ENCODE measurements around the gene ANKRD60. TPM values are rescaled to one million over a fixed set of nuclear protein-coding genes. Genes with fewer than 3 reads are reported as not detected.

The ANKRD60 gene
- total and polyA plus RNA-seq, 2 donors (not counting 1 experiment from before 2014, with no cell fraction given) = 0.27 TPM; not detected in 1

DNA sequence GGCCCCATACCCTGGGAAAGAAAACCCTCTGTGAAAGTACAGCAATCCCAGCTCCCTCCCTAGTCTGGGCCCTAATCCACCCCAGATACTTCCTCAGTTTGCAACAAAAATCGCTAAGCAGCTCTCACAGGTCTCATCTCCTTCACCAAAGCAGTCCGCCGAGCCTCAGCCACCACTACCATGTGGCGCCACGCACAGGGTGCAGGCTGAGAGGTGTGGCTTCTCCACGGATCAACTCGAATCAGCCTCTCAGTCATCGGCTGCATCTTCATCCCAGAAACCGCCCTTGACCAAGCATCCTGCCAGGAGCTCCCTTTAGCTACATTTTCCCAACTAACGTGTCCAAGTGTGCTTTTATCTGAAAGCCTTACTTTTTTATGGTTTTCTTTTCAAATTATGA lies 50.7 kb downstream of the ANKRD60 start:
- ChIA-PET POLR2A (no interaction called here), CTCF (interaction anchor here (1.2 to 6.2 kb wide), 4 partner anchors 523 to 582 kb away, joined by 3 to 91 read pairs (median 28); no protein-coding TSS in a partner anchor)
- no peak overlapping the region for H3K4me3 ChIP-seq (ENCODE audit: control extremely low read depth in 1 of 5, extremely low read depth in 1 of 5, insufficient read depth in 1 of 5, low read depth in 2 of 5, low read length in 4 of 5)
- DNase-seq (no peak), ATAC-seq (ENCODE audit: low read depth) (no peak)
- no peaks in the 10 kb centered on the region for H3K9me3 ChIP-seq (ENCODE audit: control extremely low read depth in 1 of 3, control insufficient read depth in 2 of 3, insufficient read depth in 1 of 3, low read length in 2 of 3)
- H3K4me1 ChIP-seq (ENCODE audit: control insufficient read depth in 2 of 2, insufficient read depth in 2 of 2, low read length in 2 of 2) = peaks cover 10 to 19% of the 10 kb centered on the region in 2 donors
- H3K9ac ChIP-seq (ENCODE audit: low read length) = no peak overlapping the region
- peaks cover 0 to 46% (median 15%) of the 10 kb centered on the region in 4 experiments for H3K27me3 ChIP-seq (replicated peaks in 1 of 4; ENCODE audit: control extremely low read depth in 1 of 4, control insufficient read depth in 3 of 4, insufficient read depth in 4 of 4, low read length in 3 of 4)
- no peaks in the 10 kb centered on the region for H3K36me3 ChIP-seq (replicated peaks in 1 of 2; ENCODE audit: control extremely low read depth in 1 of 2, control insufficient read depth in 1 of 2, extremely low read depth in 1 of 2, insufficient read depth in 2 of 2, low read length in 1 of 2)
- H3K27ac ChIP-seq (ENCODE audit: low read length in 2 of 2) = no peak overlapping the region
- H3K4me2 ChIP-seq (replicated peaks; ENCODE audit: low read depth, low read length, poor library complexity, severe bottlenecking) = no peak overlapping the region
- Mint-ChIP-seq H3K27me3 (peaks cover 45% of the 10 kb centered on the region), H3K9me3 (ENCODE audit: insufficient read depth) (no peaks in the 10 kb centered on the region), H3K4me3 (no peak overlapping the region), H3K4me1 (peaks cover 17% of the 10 kb centered on the region), H3K27ac (no peak overlapping the region)
- no peaks in the 10 kb centered on the region for H3K79me2 ChIP-seq (ENCODE audit: control insufficient read depth, insufficient read depth, low read length)
- TF ChIP-seq, protein P1, sequence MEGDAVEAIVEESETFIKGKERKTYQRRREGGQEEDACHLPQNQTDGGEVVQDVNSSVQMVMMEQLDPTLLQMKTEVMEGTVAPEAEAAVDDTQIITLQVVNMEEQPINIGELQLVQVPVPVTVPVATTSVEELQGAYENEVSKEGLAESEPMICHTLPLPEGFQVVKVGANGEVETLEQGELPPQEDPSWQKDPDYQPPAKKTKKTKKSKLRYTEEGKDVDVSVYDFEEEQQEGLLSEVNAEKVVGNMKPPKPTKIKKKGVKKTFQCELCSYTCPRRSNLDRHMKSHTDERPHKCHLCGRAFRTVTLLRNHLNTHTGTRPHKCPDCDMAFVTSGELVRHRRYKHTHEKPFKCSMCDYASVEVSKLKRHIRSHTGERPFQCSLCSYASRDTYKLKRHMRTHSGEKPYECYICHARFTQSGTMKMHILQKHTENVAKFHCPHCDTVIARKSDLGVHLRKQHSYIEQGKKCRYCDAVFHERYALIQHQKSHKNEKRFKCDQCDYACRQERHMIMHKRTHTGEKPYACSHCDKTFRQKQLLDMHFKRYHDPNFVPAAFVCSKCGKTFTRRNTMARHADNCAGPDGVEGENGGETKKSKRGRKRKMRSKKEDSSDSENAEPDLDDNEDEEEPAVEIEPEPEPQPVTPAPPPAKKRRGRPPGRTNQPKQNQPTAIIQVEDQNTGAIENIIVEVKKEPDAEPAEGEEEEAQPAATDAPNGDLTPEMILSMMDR (IDR thresholded peaks at IDR 0.05) = no peak
- no peak for TF ChIP-seq EZH2 (IDR thresholded peaks at IDR 0.05; ENCODE audit: borderline replicate concordance, insufficient read depth, low read depth, low read length, poor library complexity, severe bottlenecking)
- intact Hi-C loops (cut with micrococcal nuclease) = no loop called here
- no peak overlapping the region for H2AFZ ChIP-seq (ENCODE audit: insufficient read depth, low read depth, low read length, poor library complexity, severe bottlenecking)
- H4K20me1 ChIP-seq (ENCODE audit: control insufficient read depth, insufficient read depth, low read length, poor library complexity, severe bottlenecking) = no peaks in the 10 kb centered on the region
- 93% methylated on average over 10 of the region's 10 CpGs for WGBS (ENCODE audit: insufficient coverage)

DNA sequence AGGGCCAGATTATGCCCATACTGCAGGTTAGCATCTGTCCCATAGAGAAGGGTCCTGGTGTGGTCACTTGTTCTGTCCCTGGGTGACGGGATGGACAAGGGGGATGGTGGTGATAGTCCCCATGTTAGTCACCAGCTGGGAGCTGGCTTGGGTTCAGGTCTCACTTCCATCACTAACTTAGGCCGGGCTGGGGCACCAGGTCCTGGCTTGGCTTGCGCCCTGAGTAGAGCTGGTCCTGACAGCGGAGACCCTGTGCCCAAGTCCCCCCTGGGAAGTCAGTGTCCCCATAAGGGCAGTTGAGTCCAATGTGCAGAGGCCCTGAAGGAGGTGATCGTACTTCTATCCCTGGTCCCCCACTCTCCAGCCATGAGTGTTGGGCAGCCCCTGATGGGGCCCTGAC lies 52.6 kb downstream of the ANKRD60 start:
- Histone ChIP-seq H3K9me3 (ENCODE audit: control extremely low read depth in 1 of 3, control insufficient read depth in 2 of 3, insufficient read depth in 1 of 3, low read length in 2 of 3) (no peaks in the 10 kb centered on the region), H3K27me3 (replicated peaks in 1 of 4; ENCODE audit: control extremely low read depth in 1 of 4, control insufficient read depth in 3 of 4, insufficient read depth in 4 of 4, low read length in 3 of 4) (peaks cover 0 to 32% (median 12%) of the 10 kb centered on the region in 4 experiments), H3K4me1 (ENCODE audit: control insufficient read depth in 2 of 2, insufficient read depth in 2 of 2, low read length in 2 of 2) (peaks cover 10 to 19% of the 10 kb centered on the region in 2 donors), H3K9ac (ENCODE audit: low read length) (no peak overlapping the region), H3K4me2 (replicated peaks; ENCODE audit: low read depth, low read length, poor library complexity, severe bottlenecking) (no peak overlapping the region), H4K20me1 (ENCODE audit: control insufficient read depth, insufficient read depth, low read length, poor library complexity, severe bottlenecking) (no peaks in the 10 kb centered on the region), H2AFZ (ENCODE audit: insufficient read depth, low read depth, low read length, poor library complexity, severe bottlenecking) (no peak overlapping the region), H3K4me3 (ENCODE audit: control extremely low read depth in 1 of 5, extremely low read depth in 1 of 5, insufficient read depth in 1 of 5, low read depth in 2 of 5, low read length in 4 of 5) (no peak overlapping the region), H3K79me2 (ENCODE audit: control insufficient read depth, insufficient read depth, low read length) (no peaks in the 10 kb centered on the region), H3K36me3 (replicated peaks in 1 of 2; ENCODE audit: control extremely low read depth in 1 of 2, control insufficient read depth in 1 of 2, extremely low read depth in 1 of 2, insufficient read depth in 2 of 2, low read length in 1 of 2) (no peaks in the 10 kb centered on the region), H3K27ac (ENCODE audit: low read length in 2 of 2) (no peak overlapping the region)
- H3K4me1 Mint-ChIP-seq = peaks cover 17% of the 10 kb centered on the region
- H3K4me3 Mint-ChIP-seq = no peak overlapping the region
- intact Hi-C loops (cut with micrococcal nuclease) = no loop called here
- ChIA-PET CTCF (interaction anchor here (0.8 to 1.5 kb wide), 2 partner anchors 553 to 580 kb away, joined by 3 to 5 read pairs; no protein-coding TSS in a partner anchor), POLR2A (no interaction called here)
- DNase-seq (no peak), ATAC-seq (ENCODE audit: low read depth) (no peak)
- H3K27ac Mint-ChIP-seq = no peak overlapping the region
- H3K27me3 Mint-ChIP-seq = peaks cover 43% of the 10 kb centered on the region
- TF ChIP-seq EZH2 (IDR thresholded peaks at IDR 0.05; ENCODE audit: borderline replicate concordance, insufficient read depth, low read depth, low read length, poor library complexity, severe bottlenecking) = no peak
- TF ChIP-seq, protein P1 (IDR thresholded peaks at IDR 0.05) = no peak
- WGBS (ENCODE audit: insufficient coverage) = 97% methylated on average over 5 of the region's 5 CpGs
- H3K9me3 Mint-ChIP-seq (ENCODE audit: insufficient read depth) = no peaks in the 10 kb centered on the region

Measured in B cell (primary cell).